ENCODE results near the gene ITGA1.
"Not testable (repeated sequence)": the region's sequence is repeated elsewhere in the genome, so short reads cannot be mapped to it uniquely, and the experiment has no call there.

The ITGA1 gene

GRCh38 chr5:52811067-52811749, 23.5 kb downstream of the ITGA1 start:
- no peak overlapping the region for H3K4me3 ChIP-seq (replicated peaks; ENCODE audit: low read depth, low read length)
- no peak for TF ChIP-seq CTCF (IDR thresholded peaks at IDR 0.05; ENCODE audit: low read length, missing control alignments)
- peak; percentile 66 for DNase-seq (ENCODE audit: low read depth)

DNA sequence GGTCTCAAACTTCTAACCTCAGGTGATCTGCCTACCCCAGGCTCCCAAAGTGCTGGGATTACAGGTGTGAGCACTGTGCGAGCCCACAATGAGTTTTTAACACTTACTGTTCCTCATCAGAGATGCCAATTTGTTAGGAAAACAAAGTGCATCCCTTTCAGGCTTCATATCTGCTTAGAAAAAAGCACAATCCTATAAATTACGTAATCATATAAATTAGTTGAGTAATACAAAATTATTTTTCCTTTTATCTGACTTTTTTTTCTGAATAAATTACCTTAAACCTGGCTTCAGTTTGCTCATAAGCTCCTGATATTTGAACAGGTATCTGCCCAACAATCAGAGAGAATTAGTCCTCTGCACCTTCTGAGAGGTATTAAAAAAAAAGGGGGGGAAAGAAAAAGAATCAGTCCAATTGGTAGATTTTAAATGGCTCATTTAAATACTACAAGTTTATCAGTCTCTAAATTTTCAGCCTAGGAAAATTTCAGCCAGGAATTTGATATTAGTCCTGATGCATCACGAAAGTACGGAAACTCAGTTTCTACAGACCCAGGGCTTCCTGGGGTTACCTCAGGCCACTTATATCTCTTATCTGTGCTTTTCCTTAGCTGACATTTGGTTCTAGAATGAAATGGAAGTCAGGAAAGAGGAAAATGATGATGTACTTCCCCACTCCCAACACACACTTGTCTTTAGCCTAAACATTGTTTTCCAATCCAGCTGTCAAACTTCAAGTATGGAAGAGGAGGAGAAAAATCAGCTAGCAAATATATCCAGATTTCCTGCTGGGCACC, 26.8 kb downstream of the ITGA1 start:
- DNase-seq (ENCODE audit: low read depth), result no peak
- no peak overlapping the region for H3K4me3 ChIP-seq (replicated peaks; ENCODE audit: low read depth, low read length)
- no peak for TF ChIP-seq CTCF (IDR thresholded peaks at IDR 0.05; ENCODE audit: low read length, missing control alignments)

DNA sequence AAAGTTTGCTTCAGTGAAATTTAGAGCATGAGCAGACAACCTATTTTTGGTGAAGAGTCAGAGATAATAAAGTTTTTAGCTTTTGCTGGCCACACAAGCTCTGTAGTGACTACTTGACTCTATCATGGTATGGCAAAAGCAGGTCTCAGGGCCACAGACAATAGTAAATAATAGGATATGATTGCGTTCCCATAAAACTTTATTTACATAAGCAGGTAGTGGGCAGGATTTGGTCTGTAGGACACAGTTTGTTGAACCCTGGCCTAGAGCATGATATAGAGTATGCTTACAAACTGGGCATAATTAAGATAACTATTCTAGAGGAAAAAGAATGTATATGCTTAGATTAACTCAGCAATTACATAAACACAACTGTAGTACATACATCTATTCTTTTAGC, 30.1 kb downstream of the ITGA1 start:
- TF ChIP-seq CTCF (IDR thresholded peaks at IDR 0.05; ENCODE audit: low read length, missing control alignments), result no peak
- no peak overlapping the region for H3K4me3 ChIP-seq (replicated peaks; ENCODE audit: low read depth, low read length)
- no peak for DNase-seq (ENCODE audit: low read depth)

- no peak for DNase-seq (ENCODE audit: low read depth)
- TF ChIP-seq CTCF (IDR thresholded peaks at IDR 0.05; ENCODE audit: low read length, missing control alignments), result no peak
Observed at GRCh38 chr5:52818360-52818759, 30.6 kb downstream of the ITGA1 start.

GRCh38 chr5:52818807-52819206, 31.1 kb downstream of the ITGA1 start:
- H3K4me3 ChIP-seq (replicated peaks; ENCODE audit: low read depth, low read length); DNase-seq (ENCODE audit: low read depth): not testable (repeated sequence)

More at GRCh38 chr5:52818360-52818759, 30.6 kb downstream of the ITGA1 start:
- H3K4me3 ChIP-seq (replicated peaks; ENCODE audit: low read depth, low read length), result no peak overlapping the region

GRCh38 chr5:52821901-52822300, 34.2 kb downstream of the ITGA1 start:
- DNase-seq (ENCODE audit: low read depth), result no peak

More at GRCh38 chr5:52821901-52822300, 34.2 kb downstream of the ITGA1 start:
- no peak for TF ChIP-seq CTCF (IDR thresholded peaks at IDR 0.05; ENCODE audit: low read length, missing control alignments)
- no peak overlapping the region for H3K4me3 ChIP-seq (replicated peaks; ENCODE audit: low read depth, low read length)
